HepG2 (cell line): Measurements from ENCODE around the gene C20orf204. TPM values are rescaled to one million over a fixed set of nuclear protein-coding genes. Genes with fewer than 3 reads are reported as not detected.
A peak's percentile ranks its signal among the peaks of the same experiment; 100 is the strongest.

Experiments used
- GLMP ChIP-seq: sonication (generic); formaldehyde crosslinking; IDR thresholded peaks from 2 replicates; pipeline ENCODE4 v1.9.0; 2021; ENCODE audit warnings: missing genetic modification reagents, mild to moderate bottlenecking, borderline replicate concordance
- HES4 ChIP-seq: sonication (generic); formaldehyde crosslinking; IDR thresholded peaks from 2 replicates; pipeline ENCODE4 v1.9.0; 2021; ENCODE audit warnings: mild to moderate bottlenecking, missing genetic modification reagents, borderline replicate concordance
- ISX ChIP-seq: sonication (generic); formaldehyde crosslinking; conservative IDR thresholded peaks from 2 replicates; pipeline ENCODE4 v1.5.0; 2020; ENCODE audit warnings: missing genetic modification reagents
- NFIB ChIP-seq: sonication (generic); formaldehyde crosslinking; IDR thresholded peaks from 2 replicates; pipeline ENCODE4 v1.9.0; 2021; ENCODE audit warnings: missing genetic modification reagents, mild to moderate bottlenecking, borderline replicate concordance
- NFYC ChIP-seq: IDR thresholded peaks from 2 replicates; pipeline ENCODE4 v1.6.1; 2016; ENCODE audit warnings: missing genetic modification reagents, missing compliant biosample characterization
- NR2F6 ChIP-seq, 2 experiments: IDR thresholded peaks; 2 replicates each; pipeline ENCODE4 v1.6.1; 2016; ENCODE audit warnings: antibody characterized with exemption in 1 of 2, mild to moderate bottlenecking in 1 of 2
- PHB2 ChIP-seq: fragments of 450-650 bp; IDR thresholded peaks from 2 replicates; pipeline ENCODE4 v1.6.1; 2018; ENCODE audit not compliant: partially characterized antibody
- PLRG1 ChIP-seq: fragments of 450-650 bp; conservative IDR thresholded peaks from 2 replicates; pipeline ENCODE4 v1.6.1; 2016
- PRDM15 ChIP-seq: sonication (generic); formaldehyde crosslinking; IDR thresholded peaks from 2 replicates; pipeline ENCODE4 v1.4.0; 2020; ENCODE audit warnings: missing genetic modification reagents
- RFX3 ChIP-seq: IDR thresholded peaks from 2 replicates; pipeline ENCODE4 v1.6.1; 2016; ENCODE audit warnings: missing biosample characterization, missing genetic modification reagents
- SUZ12 ChIP-seq: fragments of 150-350 bp; IDR thresholded peaks from 2 replicates; pipeline ENCODE4 v1.6.1; 2014; ENCODE audit warnings: low read depth, low read length
- TARDBP ChIP-seq: sonication (generic); formaldehyde crosslinking; IDR thresholded peaks from 2 replicates; pipeline ENCODE4 v1.8.0; 2022; ENCODE audit warnings: mild to moderate bottlenecking, missing genetic modification reagents
- TEAD2 ChIP-seq: sonication (generic); formaldehyde crosslinking; IDR thresholded peaks from 2 replicates; pipeline ENCODE4 v1.9.0; 2021; ENCODE audit warnings: missing genetic modification reagents
- TP53 ChIP-seq: sonication (generic); formaldehyde crosslinking; conservative IDR thresholded peaks from 2 replicates; pipeline ENCODE4 v1.4.0; 2020; ENCODE audit warnings: missing genetic modification reagents
- ZFP36L2 ChIP-seq: sonication (generic); formaldehyde crosslinking; IDR thresholded peaks from 2 replicates; pipeline ENCODE4 v1.4.0; 2020; ENCODE audit warnings: missing genetic modification reagents
- ZNF34 ChIP-seq: sonication (generic); formaldehyde crosslinking; IDR thresholded peaks from 2 replicates; pipeline ENCODE4 v1.4.0; 2020; ENCODE audit warnings: mild to moderate bottlenecking, missing genetic modification reagents, borderline replicate concordance
- ZNF567 ChIP-seq: sonication (generic); formaldehyde crosslinking; IDR thresholded peaks from 2 replicates; pipeline ENCODE4 v1.8.1; 2023; ENCODE audit warnings: mild to moderate bottlenecking, missing genetic modification reagents, borderline replicate concordance
- ZNF687 ChIP-seq: sonication (generic); formaldehyde crosslinking; IDR thresholded peaks from 2 replicates; pipeline ENCODE4 v1.5.1; 2020; ENCODE audit warnings: mild to moderate bottlenecking, missing genetic modification reagents, moderate library complexity
- ZNF737 ChIP-seq: sonication (generic); formaldehyde crosslinking; IDR thresholded peaks from 2 replicates; pipeline ENCODE4 v1.5.0; 2020; ENCODE audit warnings: missing genetic modification reagents, mild to moderate bottlenecking, borderline replicate concordance
- ZNF816 ChIP-seq: sonication (generic); formaldehyde crosslinking; IDR thresholded peaks from 2 replicates; pipeline ENCODE4 v1.8.0; 2022; ENCODE audit warnings: missing genetic modification reagents, mild to moderate bottlenecking, borderline replicate concordance
- ZNF879 ChIP-seq: sonication (generic); formaldehyde crosslinking; IDR thresholded peaks from 2 replicates; pipeline ENCODE4 v1.8.1; 2023; ENCODE audit warnings: missing genetic modification reagents
- ZSCAN22 ChIP-seq: sonication (generic); formaldehyde crosslinking; IDR thresholded peaks from 2 replicates; pipeline ENCODE4 v1.4.0; 2020; ENCODE audit warnings: mild to moderate bottlenecking, missing genetic modification reagents
- polyA plus RNA-seq, 8 experiments: library from polyadenylated mRNA; depleted of rRNA in 3 of 8; stranded (reverse) in 7 of 8; unstranded in 1 of 8; fragments of >200 nt; fragmentation: Illumina TruSeq in 4 of 8; extraction: Trizol in 4 of 8; gene quantifications; 2 replicates each; pipeline versions ENCODE4 v1.2.1 to v1.2.3, GENCODE V29; 2011 to 2016; ENCODE audit warnings: low read depth in 4 of 8, missing spikeins in 1 of 8, mixed read lengths in 1 of 8; ENCODE audit not compliant: insufficient read depth in 1 of 8
- total RNA-seq, 5 experiments: library from RNA; depleted of rRNA; stranded (reverse); fragments of >200 nt; fragmentation: Illumina TruSeq; extraction: Trizol; gene quantifications; 2 replicates each; pipeline ENCODE4 v1.2.3, GENCODE V29; 2016; ENCODE audit warnings: low read depth in 1 of 5

The C20orf204 gene
- total and polyA plus RNA-seq, 2 of the 13 experiments (the other 11 are each of a cell fraction or from before 2014, with no cell fraction given) = 22.1 to 80.0 TPM

- no peak; the same call in 1 of the 2 replicates for TF ChIP-seq ZNF567 (CRISPR knock-in tag)
- TF ChIP-seq NFIB = no peak
- no peak for TF ChIP-seq PLRG1
- TF ChIP-seq PRDM15 (CRISPR knock-in tag) = peak; percentile 43
- TF ChIP-seq ZNF879 (CRISPR knock-in tag) = no peak
- no peak for TF ChIP-seq GLMP (CRISPR knock-in tag)
- no peak for TF ChIP-seq PHB2
- TF ChIP-seq NFYC = peak; percentile 36; the same call in 1 of the 2 replicates
- TF ChIP-seq ZNF737 (CRISPR knock-in tag) = no peak
- TF ChIP-seq ZNF34 (CRISPR knock-in tag) = no peak
- TF ChIP-seq SUZ12 = no peak
- TF ChIP-seq NR2F6 (IDR thresholded peaks at IDR 0.05) = peak; percentile 45
- peak; percentile 72 for TF ChIP-seq NR2F6 (CRISPR knock-in tag; IDR thresholded peaks at IDR 0.05)
- TF ChIP-seq TP53 (CRISPR knock-in tag) = no peak
- TF ChIP-seq TEAD2 = 0 out of 2 replicates have a peak, but pooled peaks have one; percentile 42
- no peak for TF ChIP-seq HES4 (CRISPR knock-in tag)
- no peak for TF ChIP-seq ISX (CRISPR knock-in tag)
- TF ChIP-seq ZNF816 (CRISPR knock-in tag) = no peak
- TF ChIP-seq ZFP36L2 (CRISPR knock-in tag) = 0 out of 2 replicates have a peak, but pooled peaks have one; percentile 79
- peak; percentile 86 for TF ChIP-seq TARDBP (CRISPR knock-in tag)
- peak; percentile 71 for TF ChIP-seq ZNF687 (CRISPR knock-in tag)
- TF ChIP-seq RFX3 (CRISPR knock-in tag) = no peak; the same call in 1 of the 2 replicates
- no peak for TF ChIP-seq ZSCAN22
These were observed 18.1 kb downstream of the C20orf204 start (continued) for GRCh38 chr20:64053841-64054661.
